OCI-LY1 (cell line): ENCODE results near the gene ME1.

ENCODE experiments used
- H2AFZ ChIP-seq: fragments of 200-600 bp; sonication (generic), shearing (Covaris generic); 2 replicates; pipeline ENCODE4 v1.6.0; 2014; ENCODE audit warnings: antibody characterized with exemption, mild to moderate bottlenecking, low read length
- H3F3A ChIP-seq: fragments of 200-600 bp; sonication (generic), shearing (Covaris generic); 2 replicates; pipeline ENCODE4 v1.6.0; 2014; ENCODE audit warnings: mild to moderate bottlenecking, antibody characterized with exemption, low read length, moderate library complexity; ENCODE audit not compliant: insufficient read depth
- H3K27ac ChIP-seq: fragments of 200-600 bp; sonication (generic); 2 replicates; pipeline ENCODE4 v1.5.1; 2014; ENCODE audit warnings: low read length, mixed run types, mild to moderate bottlenecking, low read depth; ENCODE audit not compliant: poor library complexity, severe bottlenecking
- H3K27me3 ChIP-seq: fragments of 200-600 bp; sonication (generic); 2 replicates; pipeline ENCODE4 v1.6.0; 2014; ENCODE audit warnings: antibody characterized with exemption, mild to moderate bottlenecking, low read length, moderate library complexity; ENCODE audit not compliant: insufficient read depth
- H3K36me3 ChIP-seq: fragments of 200-600 bp; sonication (generic); 2 replicates; pipeline ENCODE4 v1.6.1; 2014; ENCODE audit warnings: mild to moderate bottlenecking, antibody characterized with exemption, low read length, moderate library complexity, mixed read lengths; ENCODE audit not compliant: insufficient read depth
- H3K4me1 ChIP-seq: fragments of 200-600 bp; sonication (generic); 2 replicates; pipeline ENCODE4 v1.5.1; 2014; ENCODE audit warnings: mild to moderate bottlenecking, low read length, moderate library complexity; ENCODE audit not compliant: insufficient read depth, severe bottlenecking
- H3K4me2 ChIP-seq: fragments of 200-600 bp; sonication (generic), shearing (Covaris generic); 2 replicates; pipeline ENCODE4 v1.6.1; 2014; ENCODE audit warnings: low read length
- H3K4me3 ChIP-seq: fragments of 200-600 bp; sonication (generic); 2 replicates; pipeline ENCODE4 v1.5.1; 2014; ENCODE audit warnings: low read length, low read depth, mild to moderate bottlenecking, mixed read lengths; ENCODE audit not compliant: poor library complexity, severe bottlenecking
- H3K79me2 ChIP-seq: fragments of 200-600 bp; shearing (Covaris generic); 2 replicates; pipeline ENCODE4 v1.6.1; 2016; ENCODE audit warnings: mixed run types, low read length, mixed read lengths; ENCODE audit not compliant: insufficient read depth
- H3K9ac ChIP-seq: fragments of 200-600 bp; sonication (generic), shearing (Covaris generic); 2 replicates; pipeline ENCODE4 v1.6.1; 2014; ENCODE audit warnings: mild to moderate bottlenecking, low read length, mixed read lengths
- H3K9me2 ChIP-seq: fragments of 200-600 bp; sonication (generic), shearing (Covaris generic); 2 replicates; pipeline ENCODE4 v1.6.1; 2014; ENCODE audit warnings: low read depth, mild to moderate bottlenecking, low read length, mixed read lengths
- H3K9me3 ChIP-seq: fragments of 200-600 bp; shearing (Covaris generic); 2 replicates; pipeline ENCODE4 v1.6.1; 2014; ENCODE audit warnings: low read length, mixed read lengths
- H4K20me1 ChIP-seq: fragments of 200-600 bp; sonication (generic), shearing (Covaris generic); 2 replicates; pipeline ENCODE4 v1.6.0; 2016; ENCODE audit warnings: mild to moderate bottlenecking, low read length; ENCODE audit not compliant: insufficient read depth
- CTCF ChIP-seq: fragments of 200-600 bp; sonication (generic), shearing (Covaris generic); IDR thresholded peaks from 2 replicates; pipeline ENCODE4 v1.5.1; 2017; ENCODE audit warnings: mild to moderate bottlenecking, antibody characterized with exemption, low read length, moderate library complexity, mixed read lengths
- EZH2 ChIP-seq: fragments of 200-600 bp; sonication (generic), shearing (Covaris generic); IDR thresholded peaks from 2 replicates; pipeline ENCODE4 v1.8.0; 2017; ENCODE audit warnings: borderline replicate concordance, mixed run types, mild to moderate bottlenecking, antibody characterized with exemption, low read length, moderate library complexity, mixed read lengths

ME1 gene

GRCh38 chr6:83436674-83437073, 5.8 kb upstream of the ME1 start:
- no peak overlapping the region for H3K27ac ChIP-seq

GRCh38 chr6:83433177-83433576, 2.3 kb upstream of the ME1 start:
- no peaks in the 10 kb centered on the region for H3F3A ChIP-seq
- no peaks in the 10 kb centered on the region for H3K27me3 ChIP-seq
- H3K9me2 ChIP-seq, result no peaks in the 10 kb centered on the region
- H3K4me1 ChIP-seq, result no peaks in the 10 kb centered on the region
- H3K27ac ChIP-seq, result no peak overlapping the region
- no peaks in the 10 kb centered on the region for H3K79me2 ChIP-seq
- TF ChIP-seq CTCF (no peak), EZH2 (no peak)
- no peaks in the 10 kb centered on the region for H4K20me1 ChIP-seq
- no peak overlapping the region for H3K4me2 ChIP-seq
- no peaks in the 10 kb centered on the region for H3K36me3 ChIP-seq
- no peak overlapping the region for H3K4me3 ChIP-seq
- no peak overlapping the region for H2AFZ ChIP-seq
- H3K9me3 ChIP-seq, result no peaks in the 10 kb centered on the region
- H3K9ac ChIP-seq, result no peak overlapping the region

More at GRCh38 chr6:83436674-83437073, 5.8 kb upstream of the ME1 start:
- H3K4me1 ChIP-seq, result no peaks in the 10 kb centered on the region
- H3K4me2 ChIP-seq, result no peak overlapping the region
- H4K20me1 ChIP-seq, result no peaks in the 10 kb centered on the region
- TF ChIP-seq EZH2 (no peak), CTCF (no peak)
- no peaks in the 10 kb centered on the region for H3K27me3 ChIP-seq
- H3K79me2 ChIP-seq, result no peaks in the 10 kb centered on the region
- H3K36me3 ChIP-seq, result no peaks in the 10 kb centered on the region
- H3K9me2 ChIP-seq, result no peaks in the 10 kb centered on the region
- H2AFZ ChIP-seq, result no peak overlapping the region
- no peaks in the 10 kb centered on the region for H3K9me3 ChIP-seq
- no peak overlapping the region for H3K4me3 ChIP-seq
- H3K9ac ChIP-seq, result no peak overlapping the region
- H3F3A ChIP-seq, result no peaks in the 10 kb centered on the region

GRCh38 chr6:83432636-83433035, 1.8 kb upstream of the ME1 start:
- H3K4me1 ChIP-seq, result no peaks in the 10 kb centered on the region
- H3K9ac ChIP-seq, result no peak overlapping the region
- H3F3A ChIP-seq, result no peaks in the 10 kb centered on the region
- H3K9me3 ChIP-seq, result no peaks in the 10 kb centered on the region
- H3K36me3 ChIP-seq, result no peaks in the 10 kb centered on the region
- no peaks in the 10 kb centered on the region for H3K79me2 ChIP-seq
- no peaks in the 10 kb centered on the region for H3K9me2 ChIP-seq
- H3K27me3 ChIP-seq, result no peaks in the 10 kb centered on the region
- no peak overlapping the region for H3K4me2 ChIP-seq
- H3K27ac ChIP-seq, result no peak overlapping the region
- TF ChIP-seq CTCF, result no peak
- no peak for TF ChIP-seq EZH2
- no peaks in the 10 kb centered on the region for H4K20me1 ChIP-seq
- no peak overlapping the region for H2AFZ ChIP-seq
- H3K4me3 ChIP-seq, result no peak overlapping the region
